SU-DHL-6 (cell line): ENCODE measurements around the gene S100A14.
"Not testable (repeated sequence)": the region's sequence is repeated elsewhere in the genome, so short reads cannot be mapped to it uniquely, and the experiment has no call there.

Source experiments
- H2AFZ ChIP-seq: fragments of 200-600 bp; sonication (generic); 2 replicates; pipeline ENCODE4 v1.6.1; 2014; ENCODE audit warnings: low read depth, mild to moderate bottlenecking, moderate library complexity, mixed read lengths, antibody characterized with exemption, low read length; ENCODE audit not compliant: severe bottlenecking
- H3F3A ChIP-seq: fragments of 200-600 bp; shearing (Covaris generic); 2 replicates; pipeline ENCODE4 v1.6.0; 2016; ENCODE audit warnings: antibody characterized with exemption, mild to moderate bottlenecking; ENCODE audit not compliant: insufficient read depth
- H3K27ac ChIP-seq: fragments of 200-600 bp; sonication (generic); 2 replicates; pipeline ENCODE4 v1.5.1; 2016; ENCODE audit warnings: low read depth, mild to moderate bottlenecking, low read length, moderate library complexity, mixed read lengths
- H3K27me3 ChIP-seq: fragments of 200-600 bp; sonication (generic), shearing (Covaris generic); 2 replicates; pipeline ENCODE4 v1.6.0; 2014; ENCODE audit warnings: mild to moderate bottlenecking, low read length
- H3K36me3 ChIP-seq: fragments of 200-600 bp; sonication (generic); 2 replicates; pipeline ENCODE4 v1.6.1; 2014; ENCODE audit warnings: mild to moderate bottlenecking, low read length, mixed read lengths
- H3K4me2 ChIP-seq: fragments of 300-600, 200-600 bp; shearing (Covaris generic), sonication (generic); 2 replicates; pipeline ENCODE4 v1.6.0; 2014; ENCODE audit warnings: low read length, low read depth, mild to moderate bottlenecking; ENCODE audit not compliant: poor library complexity, severe bottlenecking
- H3K4me3 ChIP-seq: fragments of 200-600 bp; sonication (generic); 2 replicates; pipeline ENCODE4 v1.5.1; 2014; ENCODE audit warnings: antibody characterized with exemption, low read length, mild to moderate bottlenecking, mixed read lengths; ENCODE audit not compliant: insufficient read depth, poor library complexity, severe bottlenecking
- H3K79me2 ChIP-seq: fragments of 200-600 bp; sonication (generic); 2 replicates; pipeline ENCODE4 v1.6.1; 2014; ENCODE audit warnings: mild to moderate bottlenecking, low read length, moderate library complexity; ENCODE audit not compliant: insufficient read depth
- H3K9ac ChIP-seq: fragments of 200-600 bp; sonication (generic); 2 replicates; pipeline ENCODE4 v1.7.0; 2014; ENCODE audit warnings: mild to moderate bottlenecking, low read length
- H3K9me2 ChIP-seq: fragments of 200-600 bp; sonication (generic); replicated peaks from 2 replicates; pipeline ENCODE4 v1.6.1; 2014; ENCODE audit warnings: low read length; ENCODE audit not compliant: insufficient read depth
- H3K9me3 ChIP-seq: fragments of 200-600 bp; sonication (generic); 2 replicates; pipeline ENCODE4 v1.6.1; 2014; ENCODE audit warnings: low read length, mixed read lengths; ENCODE audit not compliant: insufficient read depth
- H4K20me1 ChIP-seq: fragments of 200-600 bp; sonication (generic); 2 replicates; pipeline ENCODE4 v1.6.1; 2014; ENCODE audit warnings: low read depth, mild to moderate bottlenecking, antibody characterized with exemption, low read length, moderate library complexity, mixed read lengths
- CTCF ChIP-seq: fragments of 200-600 bp; sonication (generic); IDR thresholded peaks from one replicate; pipeline ENCODE4 v1.5.1; 2017; ENCODE audit warnings: antibody characterized with exemption, mild to moderate bottlenecking, low read length, moderate library complexity; ENCODE audit not compliant: insufficient read depth, poor library complexity, severe bottlenecking
- EZH2phosphoT487 ChIP-seq: fragments of 200-600 bp; sonication (generic), shearing (Covaris generic); conservative IDR thresholded peaks from 2 replicates; pipeline ENCODE4 v1.6.1; 2018; ENCODE audit warnings: mild to moderate bottlenecking, antibody characterized with exemption, low read length, moderate library complexity, mixed read lengths

S100A14 gene

GRCh38 chr1:153586347-153586746 lies 29.8 kb downstream of the S100A14 start:
- H3K27me3 ChIP-seq: no peaks in the 10 kb centered on the region
- no peaks in the 10 kb centered on the region for H3K79me2 ChIP-seq
- H3K36me3 ChIP-seq: no peaks in the 10 kb centered on the region
- H3F3A ChIP-seq: no peaks in the 10 kb centered on the region
- no peak overlapping the region for H3K4me3 ChIP-seq
- TF ChIP-seq CTCF: no peak
- TF ChIP-seq EZH2phosphoT487: no peak
- no peaks in the 10 kb centered on the region for H3K9me3 ChIP-seq
- H3K9ac ChIP-seq: no peak overlapping the region
- H3K9me2 ChIP-seq: no peaks in the 10 kb centered on the region
- H2AFZ ChIP-seq: no peak overlapping the region
- no peak overlapping the region for H3K27ac ChIP-seq
- no peak overlapping the region for H3K4me2 ChIP-seq
- no peaks in the 10 kb centered on the region for H4K20me1 ChIP-seq

DNA sequence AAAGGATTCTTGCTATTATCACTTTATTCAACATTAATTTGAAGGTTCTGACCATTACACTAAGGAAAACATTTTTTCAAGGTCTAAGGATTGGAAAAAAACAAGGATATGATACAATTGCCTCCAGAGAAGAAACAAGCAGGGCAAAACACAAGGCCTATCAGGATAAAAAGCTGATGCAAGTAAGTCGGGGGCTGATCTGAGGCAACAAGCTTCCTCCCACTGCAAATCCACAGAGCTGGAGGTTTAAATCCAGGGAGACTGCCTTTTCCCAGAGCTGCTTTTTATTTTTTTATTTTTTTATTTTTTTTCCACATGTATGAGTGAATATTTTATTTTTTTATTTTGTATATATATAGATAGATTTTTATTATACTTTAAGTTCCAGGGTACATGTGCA lies 31.1 kb downstream of the S100A14 start:
- H3K27ac ChIP-seq: no peak overlapping the region

GRCh38 chr1:153583976-153584375 lies 32.1 kb downstream of the S100A14 start:
- no peak for TF ChIP-seq EZH2phosphoT487
- TF ChIP-seq CTCF: no peak
- no peak overlapping the region for H2AFZ ChIP-seq

More for the DNA sequence above, 31.1 kb downstream of the S100A14 start:
- no peak overlapping the region for H3K4me2 ChIP-seq
- TF ChIP-seq CTCF: no peak
- no peak for TF ChIP-seq EZH2phosphoT487
- no peaks in the 10 kb centered on the region for H3K27me3 ChIP-seq
- H3F3A ChIP-seq: no peaks in the 10 kb centered on the region
- H3K36me3 ChIP-seq: no peaks in the 10 kb centered on the region
- no peak overlapping the region for H3K9ac ChIP-seq
- H3K4me3 ChIP-seq: no peak overlapping the region
- H3K79me2 ChIP-seq: no peaks in the 10 kb centered on the region
- no peaks in the 10 kb centered on the region for H3K9me2 ChIP-seq
- no peaks in the 10 kb centered on the region for H3K9me3 ChIP-seq
- no peak overlapping the region for H2AFZ ChIP-seq
- H4K20me1 ChIP-seq: no peaks in the 10 kb centered on the region

DNA sequence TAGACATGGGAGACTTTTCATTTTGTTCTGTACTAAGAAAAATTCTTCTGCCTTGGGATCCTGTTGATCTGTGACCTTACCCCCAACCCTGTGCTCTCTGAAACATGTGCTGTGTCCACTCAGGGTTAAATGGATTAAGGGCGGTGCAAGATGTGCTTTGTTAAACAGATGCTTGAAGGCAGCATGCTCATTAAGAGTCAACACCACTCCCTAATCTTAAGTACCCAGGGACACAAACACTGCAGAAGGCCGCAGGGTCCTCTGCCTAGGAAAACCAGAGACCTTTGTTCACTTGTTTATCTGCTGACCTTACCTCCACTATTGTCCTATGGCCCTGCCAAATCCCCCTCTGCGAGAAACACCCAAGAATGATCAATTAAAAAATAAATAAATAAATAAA lies 32.6 kb downstream of the S100A14 start:
- H3K9me3 ChIP-seq, H3K27me3 ChIP-seq, H4K20me1 ChIP-seq, H3K27ac ChIP-seq, H3F3A ChIP-seq, H3K4me2 ChIP-seq, H2AFZ ChIP-seq, H3K9me2 ChIP-seq, H3K9ac ChIP-seq, H3K36me3 ChIP-seq, H3K79me2 ChIP-seq, H3K4me3 ChIP-seq: not testable (repeated sequence)

More at GRCh38 chr1:153583976-153584375, 32.1 kb downstream of the S100A14 start:
- Histone ChIP-seq H3K4me3 (no peak overlapping the region), H3K9me3 (no peaks in the 10 kb centered on the region), H3F3A (no peaks in the 10 kb centered on the region), H3K4me2 (no peak overlapping the region), H3K9me2 (no peaks in the 10 kb centered on the region), H3K36me3 (no peaks in the 10 kb centered on the region), H3K27me3 (no peaks in the 10 kb centered on the region), H3K9ac (no peak overlapping the region), H4K20me1 (no peaks in the 10 kb centered on the region), H3K27ac (no peak overlapping the region), H3K79me2 (no peaks in the 10 kb centered on the region)

DNA sequence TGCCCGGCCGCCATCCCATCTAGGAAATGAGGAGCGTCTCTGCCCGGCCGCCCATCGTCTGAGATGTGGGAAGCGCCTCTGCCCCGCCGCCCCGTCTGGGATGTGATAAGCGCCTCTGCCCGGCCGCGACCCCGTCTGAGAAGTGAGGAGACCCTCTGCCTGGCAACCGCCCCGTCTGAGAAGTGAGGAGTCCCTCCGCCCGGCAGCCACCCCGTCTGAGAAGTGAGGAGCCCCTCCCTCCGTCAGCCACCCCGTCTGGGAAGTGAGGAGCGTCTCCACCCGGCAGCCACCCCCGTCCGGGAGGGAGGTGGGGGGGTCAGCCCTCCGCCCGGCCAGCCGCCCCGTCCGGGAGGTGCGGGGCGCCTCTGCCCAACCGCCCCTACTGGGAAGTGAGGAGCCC lies 33.3 kb downstream of the S100A14 start:
- H3K27me3 ChIP-seq, H3F3A ChIP-seq, H3K4me2 ChIP-seq, H3K36me3 ChIP-seq, H2AFZ ChIP-seq, H3K4me3 ChIP-seq, H4K20me1 ChIP-seq, H3K9me3 ChIP-seq, H3K9ac ChIP-seq, H3K79me2 ChIP-seq, H3K9me2 ChIP-seq, H3K27ac ChIP-seq: not testable (repeated sequence)
